ENCODE results near the gene DAPK1. TPM values are rescaled to one million over a fixed set of nuclear protein-coding genes. Genes with fewer than 3 reads are reported as not detected.

The DAPK1 gene
- polyA plus RNA-seq, 1 donor from 2014 or later = 45.0 TPM

DNA sequence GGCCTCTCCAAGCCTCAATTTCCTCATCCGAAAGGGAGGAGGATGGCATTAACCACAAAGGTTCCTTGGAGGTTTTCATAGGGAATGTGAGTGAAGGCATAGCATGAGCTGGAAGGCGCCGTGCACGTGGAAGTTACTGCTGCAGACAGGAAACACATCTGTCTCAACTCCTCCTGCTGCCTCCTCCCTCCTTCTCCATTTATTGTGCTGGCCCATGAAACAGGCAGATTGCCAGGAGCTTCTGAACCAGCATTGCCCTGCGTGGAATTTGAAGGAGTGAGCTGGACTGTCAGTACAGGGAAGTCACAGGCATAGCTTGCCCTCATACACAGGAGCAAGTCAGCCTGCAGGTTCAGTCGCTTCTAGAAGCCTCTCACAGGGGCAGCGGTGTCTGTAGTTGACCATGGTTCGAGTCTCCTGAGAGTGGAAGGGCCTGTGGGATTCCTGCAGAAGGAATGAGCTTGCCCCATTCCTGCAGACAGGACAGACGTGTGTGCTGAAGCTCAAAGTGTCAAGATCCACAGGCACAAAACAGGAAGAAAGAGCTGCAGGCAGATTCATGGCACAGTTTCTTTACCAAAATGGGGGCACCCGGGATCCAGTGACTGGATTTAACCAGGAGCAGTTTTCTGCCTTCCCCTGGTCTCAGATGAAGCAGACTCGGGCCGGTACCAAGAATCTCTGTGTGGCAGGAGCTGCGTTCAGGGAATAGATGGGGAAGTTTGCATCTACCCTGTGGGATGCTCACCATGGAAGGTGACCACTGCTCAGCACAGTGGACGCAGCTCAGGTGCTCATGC, 179.5 kb downstream of the DAPK1 start:
- Histone ChIP-seq H3K4me2 (ENCODE audit: low read length) (no peak overlapping the region), H3K9me3 (ENCODE audit: low read length) (no peaks in the 10 kb centered on the region), H2AFZ (ENCODE audit: low read depth, low read length) (no peak overlapping the region), H4K20me1 (ENCODE audit: insufficient read depth) (no peaks in the 10 kb centered on the region), H3F3A (ENCODE audit: insufficient read depth, low read length, poor library complexity, severe bottlenecking) (no peaks in the 10 kb centered on the region), H3K9ac (ENCODE audit: low read length) (no peak overlapping the region), H3K4me3 (ENCODE audit: low read length) (no peak overlapping the region), H3K9me2 (ENCODE audit: insufficient read depth, low read length) (no peaks in the 10 kb centered on the region), H3K27ac (ENCODE audit: low read length) (no peak overlapping the region), H3K79me2 (replicated peaks; ENCODE audit: insufficient read depth, low read length) (no peaks in the 10 kb centered on the region), H3K27me3 (ENCODE audit: insufficient read depth, low read depth, low read length) (no peaks in the 10 kb centered on the region), H3K36me3 (ENCODE audit: insufficient read depth, low read length) (peaks cover 7% of the 10 kb centered on the region)
- TF ChIP-seq CTCF (IDR thresholded peaks at IDR 0.05; ENCODE audit: poor library complexity, severe bottlenecking) (no peak), TAF1 (IDR thresholded peaks at IDR 0.05; ENCODE audit: low read depth) (no peak), MXI1 (conservative IDR thresholded peaks at IDR 0.05; ENCODE audit: poor library complexity, severe bottlenecking) (no peak), REST (IDR thresholded peaks at IDR 0.05; ENCODE audit: borderline replicate concordance) (no peak), RAD21 (conservative IDR thresholded peaks at IDR 0.05) (no peak), POLR2AphosphoS5 (IDR thresholded peaks at IDR 0.05) (no peak), EP300 (conservative IDR thresholded peaks at IDR 0.05; ENCODE audit: poor library complexity, severe bottlenecking) (no peak), SMC3 (conservative IDR thresholded peaks at IDR 0.05; ENCODE audit: poor library complexity) (no peak), EZH2 (IDR thresholded peaks at IDR 0.05; ENCODE audit: borderline replicate concordance, insufficient read depth, low read length, poor library complexity, severe bottlenecking) (no peak)

GRCh38 chr9:87677776-87678587, 180.3 kb downstream of the DAPK1 start:
- Histone ChIP-seq H3K4me3 (ENCODE audit: low read length) (no peak overlapping the region), H3K9me2 (ENCODE audit: insufficient read depth, low read length) (no peaks in the 10 kb centered on the region), H3K4me2 (ENCODE audit: low read length) (no peak overlapping the region), H3K27me3 (ENCODE audit: insufficient read depth, low read depth, low read length) (no peaks in the 10 kb centered on the region), H3K79me2 (replicated peaks; ENCODE audit: insufficient read depth, low read length) (no peaks in the 10 kb centered on the region), H3K9ac (ENCODE audit: low read length) (no peak overlapping the region), H3F3A (ENCODE audit: insufficient read depth, low read length, poor library complexity, severe bottlenecking) (no peaks in the 10 kb centered on the region), H4K20me1 (ENCODE audit: insufficient read depth) (no peaks in the 10 kb centered on the region), H3K36me3 (ENCODE audit: insufficient read depth, low read length) (peaks cover 7% of the 10 kb centered on the region), H3K9me3 (ENCODE audit: low read length) (no peaks in the 10 kb centered on the region), H3K27ac (ENCODE audit: low read length) (no peak overlapping the region), H2AFZ (ENCODE audit: low read depth, low read length) (no peak overlapping the region)
- TF ChIP-seq POLR2AphosphoS5 (IDR thresholded peaks at IDR 0.05) (no peak), MXI1 (conservative IDR thresholded peaks at IDR 0.05; ENCODE audit: poor library complexity, severe bottlenecking) (no peak), EZH2 (IDR thresholded peaks at IDR 0.05; ENCODE audit: borderline replicate concordance, insufficient read depth, low read length, poor library complexity, severe bottlenecking) (no peak), RAD21 (conservative IDR thresholded peaks at IDR 0.05) (no peak), CTCF (IDR thresholded peaks at IDR 0.05; ENCODE audit: poor library complexity, severe bottlenecking) (no peak), EP300 (conservative IDR thresholded peaks at IDR 0.05; ENCODE audit: poor library complexity, severe bottlenecking) (no peak), SMC3 (conservative IDR thresholded peaks at IDR 0.05; ENCODE audit: poor library complexity) (no peak), REST (IDR thresholded peaks at IDR 0.05; ENCODE audit: borderline replicate concordance) (no peak), TAF1 (IDR thresholded peaks at IDR 0.05; ENCODE audit: low read depth) (no peak)
